ENCODE measurements around the gene KAT8.
A peak's percentile ranks its signal among the peaks of the same experiment; 100 is the strongest.

DNA sequence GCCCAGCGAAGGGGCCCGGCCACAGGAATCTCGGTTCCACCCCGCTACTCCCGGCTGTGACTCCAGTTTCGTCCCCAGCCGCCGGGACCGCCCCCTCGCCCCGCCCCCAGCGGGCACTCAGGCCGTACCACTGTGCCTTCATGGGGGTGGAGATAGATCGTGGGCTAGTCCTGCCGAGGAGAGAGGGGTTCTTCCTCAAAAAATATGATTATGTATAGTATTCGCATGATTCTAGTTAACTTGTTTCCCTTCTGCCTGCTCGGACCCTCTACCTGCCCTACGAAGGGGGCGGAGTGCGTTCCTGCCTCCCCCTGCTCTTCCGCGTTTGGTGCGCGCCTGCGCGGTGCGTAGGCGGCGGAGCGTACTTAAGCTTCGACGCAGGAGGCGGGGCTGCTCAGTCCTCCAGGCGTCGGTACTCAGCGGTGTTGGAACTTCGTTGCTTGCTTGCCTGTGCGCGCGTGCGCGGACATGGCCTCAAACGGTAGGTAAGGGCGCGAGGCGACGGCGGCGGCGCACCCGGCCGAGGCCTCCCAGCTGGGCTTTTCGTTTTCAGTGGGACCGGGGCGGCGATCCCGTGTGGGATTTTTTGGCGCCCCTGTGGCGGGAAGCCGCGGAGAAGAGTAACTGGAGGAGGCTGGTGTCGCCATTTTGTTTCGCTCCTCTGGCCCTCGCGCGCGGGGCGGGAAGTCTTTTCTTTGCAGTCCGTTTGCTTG, 62.4 kb downstream of the KAT8 start, which contains the start of gene FUS:
- TF ChIP-seq, protein P1, sequence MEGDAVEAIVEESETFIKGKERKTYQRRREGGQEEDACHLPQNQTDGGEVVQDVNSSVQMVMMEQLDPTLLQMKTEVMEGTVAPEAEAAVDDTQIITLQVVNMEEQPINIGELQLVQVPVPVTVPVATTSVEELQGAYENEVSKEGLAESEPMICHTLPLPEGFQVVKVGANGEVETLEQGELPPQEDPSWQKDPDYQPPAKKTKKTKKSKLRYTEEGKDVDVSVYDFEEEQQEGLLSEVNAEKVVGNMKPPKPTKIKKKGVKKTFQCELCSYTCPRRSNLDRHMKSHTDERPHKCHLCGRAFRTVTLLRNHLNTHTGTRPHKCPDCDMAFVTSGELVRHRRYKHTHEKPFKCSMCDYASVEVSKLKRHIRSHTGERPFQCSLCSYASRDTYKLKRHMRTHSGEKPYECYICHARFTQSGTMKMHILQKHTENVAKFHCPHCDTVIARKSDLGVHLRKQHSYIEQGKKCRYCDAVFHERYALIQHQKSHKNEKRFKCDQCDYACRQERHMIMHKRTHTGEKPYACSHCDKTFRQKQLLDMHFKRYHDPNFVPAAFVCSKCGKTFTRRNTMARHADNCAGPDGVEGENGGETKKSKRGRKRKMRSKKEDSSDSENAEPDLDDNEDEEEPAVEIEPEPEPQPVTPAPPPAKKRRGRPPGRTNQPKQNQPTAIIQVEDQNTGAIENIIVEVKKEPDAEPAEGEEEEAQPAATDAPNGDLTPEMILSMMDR (IDR thresholded peaks at IDR 0.05) = peak in 2 of 4 experiments; percentile 2 to 14
- TF ChIP-seq POLR2A (IDR thresholded peaks at IDR 0.05) = peak; percentile 90 to 98

Data from uterus (tissue), 2 donors.